OCI-LY7 (cell line): ENCODE measurements around the gene CNTN2.

Source experiments
- CTCF ChIP-seq: fragments of 200-600 bp; sonication (generic); conservative IDR thresholded peaks from 2 replicates; pipeline ENCODE4 v1.5.1; 2014; ENCODE audit warnings: mild to moderate bottlenecking, antibody characterized with exemption, low read length, moderate library complexity, mixed read lengths
- EZH2phosphoT487 ChIP-seq: fragments of 200-600 bp; sonication (generic); IDR thresholded peaks from 2 replicates; pipeline ENCODE4 v1.6.1; 2018; ENCODE audit warnings: low read depth, borderline replicate concordance, mild to moderate bottlenecking, mixed run types, antibody characterized with exemption, low read length, moderate library complexity, mixed read lengths

- no peak for TF ChIP-seq CTCF
- TF ChIP-seq EZH2phosphoT487, result no peak
Observed at GRCh38 chr1:205003358-205004131, 39.5 kb upstream of the CNTN2 start.
